SK-N-SH treated with all-trans-retinoic acid at 6 μM for 48 hours (cell line): ENCODE results near the gene ZBTB38.

ENCODE experiments used
- CSDC2 ChIP-seq: fragments of 250-450 bp; sonication (Bioruptor Pico); IDR thresholded peaks from 2 replicates; pipeline ENCODE4 v1.5.0; 2020; ENCODE audit warnings: mild to moderate bottlenecking, moderate library complexity
- ESRRG ChIP-seq: fragments of 250-450 bp; sonication (Bioruptor Pico); IDR thresholded peaks from 2 replicates; pipeline ENCODE4 v1.6.1; 2021; ENCODE audit warnings: mild to moderate bottlenecking
- GLIS3 ChIP-seq: fragments of 250-450 bp; sonication (Bioruptor Pico); IDR thresholded peaks from 2 replicates; pipeline ENCODE4 v1.5.0; 2020; ENCODE audit warnings: mild to moderate bottlenecking, moderate library complexity
- OSR1 ChIP-seq: fragments of 250-450 bp; sonication (Bioruptor Pico); IDR thresholded peaks from 2 replicates; pipeline ENCODE4 v1.8.0; 2022; ENCODE audit warnings: moderate library complexity, mild to moderate bottlenecking, inconsistent platforms
- RARB ChIP-seq: fragments of 250-450 bp; sonication (Bioruptor Pico); IDR thresholded peaks from 2 replicates; pipeline ENCODE4 v1.8.0; 2021; ENCODE audit warnings: mild to moderate bottlenecking, moderate library complexity
- TOX ChIP-seq: fragments of 250-450 bp; sonication (Bioruptor Pico); IDR thresholded peaks from 2 replicates; pipeline ENCODE4 v1.8.0; 2021; ENCODE audit warnings: mild to moderate bottlenecking, moderate library complexity, borderline replicate concordance
- ZC3H10 ChIP-seq: fragments of 250-450 bp; sonication (Bioruptor Pico); IDR thresholded peaks from 2 replicates; pipeline ENCODE4 v1.5.1; 2021; ENCODE audit warnings: mild to moderate bottlenecking, moderate library complexity
- ZFP3 ChIP-seq: fragments of 250-450 bp; sonication (Bioruptor Pico); IDR thresholded peaks from 2 replicates; pipeline ENCODE4 v1.5.0; 2020; ENCODE audit warnings: mild to moderate bottlenecking, moderate library complexity
- ZFP30 ChIP-seq: fragments of 450-650 bp; formaldehyde crosslinking; IDR thresholded peaks from 2 replicates; pipeline ENCODE4 v1.5.0; 2022; ENCODE audit warnings: mild to moderate bottlenecking, moderate library complexity
- TF ChIP-seq, protein P1 (sequence below): fragments of 250-450 bp; sonication (Bioruptor Pico); IDR thresholded peaks from 2 replicates; pipeline ENCODE4 v1.8.0; 2020; ENCODE audit warnings: mild to moderate bottlenecking, moderate library complexity, borderline replicate concordance

DNA sequence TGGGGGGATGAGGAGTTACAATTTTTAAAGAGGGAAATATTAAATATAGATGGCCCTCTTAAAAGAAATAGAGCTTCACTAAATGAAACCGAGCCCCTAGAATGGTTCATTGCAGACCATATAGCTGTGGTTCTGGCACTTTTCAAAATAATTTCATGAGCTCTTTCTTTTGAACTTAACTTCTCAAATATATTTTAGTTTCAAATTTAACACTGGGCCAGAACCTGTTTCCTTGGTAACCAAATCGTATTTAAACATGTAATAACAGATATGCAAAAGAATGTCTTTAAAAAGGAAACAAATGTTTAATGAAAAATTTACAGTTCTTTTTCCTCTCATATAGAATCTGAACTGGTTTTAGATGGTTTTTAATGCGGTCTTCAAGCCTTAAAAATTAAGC lies 20.1 kb downstream of the ZBTB38 start:
- no peak for TF ChIP-seq OSR1 (CRISPR knock-in tag)
- TF ChIP-seq, protein P1, sequence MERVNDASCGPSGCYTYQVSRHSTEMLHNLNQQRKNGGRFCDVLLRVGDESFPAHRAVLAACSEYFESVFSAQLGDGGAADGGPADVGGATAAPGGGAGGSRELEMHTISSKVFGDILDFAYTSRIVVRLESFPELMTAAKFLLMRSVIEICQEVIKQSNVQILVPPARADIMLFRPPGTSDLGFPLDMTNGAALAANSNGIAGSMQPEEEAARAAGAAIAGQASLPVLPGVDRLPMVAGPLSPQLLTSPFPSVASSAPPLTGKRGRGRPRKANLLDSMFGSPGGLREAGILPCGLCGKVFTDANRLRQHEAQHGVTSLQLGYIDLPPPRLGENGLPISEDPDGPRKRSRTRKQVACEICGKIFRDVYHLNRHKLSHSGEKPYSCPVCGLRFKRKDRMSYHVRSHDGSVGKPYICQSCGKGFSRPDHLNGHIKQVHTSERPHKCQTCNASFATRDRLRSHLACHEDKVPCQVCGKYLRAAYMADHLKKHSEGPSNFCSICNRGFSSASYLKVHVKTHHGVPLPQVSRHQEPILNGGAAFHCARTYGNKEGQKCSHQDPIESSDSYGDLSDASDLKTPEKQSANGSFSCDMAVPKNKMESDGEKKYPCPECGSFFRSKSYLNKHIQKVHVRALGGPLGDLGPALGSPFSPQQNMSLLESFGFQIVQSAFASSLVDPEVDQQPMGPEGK = no peak
- TF ChIP-seq ESRRG (CRISPR knock-in tag) = no peak
- no peak for TF ChIP-seq RARB (CRISPR knock-in tag)
- TF ChIP-seq ZFP3 (CRISPR knock-in tag) = no peak
- no peak for TF ChIP-seq CSDC2
- no peak for TF ChIP-seq GLIS3
- TF ChIP-seq ZFP30 (CRISPR knock-in tag) = no peak
- TF ChIP-seq ZC3H10 (CRISPR knock-in tag) = no peak
- no peak for TF ChIP-seq TOX (CRISPR knock-in tag)
